Activated CD8-positive, alpha-beta memory T cell treated with anti-CD3 and anti-CD28 coated beads, Interleukin-2, amount 50 U/mL, for 4 hours (primary cell): ENCODE data around the gene RGP1.
A peak's percentile ranks its signal among the peaks of the same experiment; 100 is the strongest.

Experiments used
- DNase-seq: peaks from one replicate; pipeline ENCODE4 v3.0.0-alpha.2; 2020

Gene RGP1

DNA sequence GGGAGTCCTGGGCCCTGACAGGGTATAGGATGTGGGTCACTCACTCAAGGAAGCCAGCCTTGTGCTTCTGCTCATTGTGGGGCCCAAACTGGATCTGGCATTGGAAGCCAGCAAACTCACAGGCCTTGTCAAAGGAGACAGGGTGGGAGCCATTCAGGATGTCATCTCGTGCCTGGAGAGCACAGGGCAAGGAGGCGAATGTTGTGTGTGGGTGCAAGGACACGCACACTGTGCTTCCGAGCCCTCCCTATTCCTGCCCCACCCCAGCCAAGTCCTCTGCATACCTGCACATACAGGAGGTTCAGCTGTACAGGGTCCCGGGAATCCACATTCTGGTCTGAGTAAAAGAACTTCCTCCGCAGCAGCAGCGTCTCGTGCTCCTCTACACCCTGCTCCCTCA, 25.2 kb upstream of the RGP1 start:
- DNase-seq = no peak

DNA sequence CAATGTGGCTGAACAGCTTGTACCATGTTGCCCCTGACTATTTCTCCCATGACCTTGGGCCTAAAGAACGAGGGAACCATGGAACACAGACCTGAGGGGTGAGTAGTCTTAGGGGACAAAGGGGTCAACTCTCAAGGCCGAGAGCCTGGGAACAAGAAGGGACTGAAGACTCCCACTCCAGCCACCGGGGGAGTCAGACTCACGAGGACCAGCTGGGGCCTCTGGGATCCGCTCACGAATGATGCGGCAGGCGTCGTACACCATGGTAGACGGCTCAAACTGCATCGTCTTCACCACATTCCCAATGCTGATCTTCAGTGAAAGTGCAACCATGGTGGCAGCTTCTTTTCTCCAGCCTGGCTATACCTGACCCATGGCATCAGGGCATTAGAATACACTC, 23.7 kb upstream of the RGP1 start:
- no peak for DNase-seq

DNA sequence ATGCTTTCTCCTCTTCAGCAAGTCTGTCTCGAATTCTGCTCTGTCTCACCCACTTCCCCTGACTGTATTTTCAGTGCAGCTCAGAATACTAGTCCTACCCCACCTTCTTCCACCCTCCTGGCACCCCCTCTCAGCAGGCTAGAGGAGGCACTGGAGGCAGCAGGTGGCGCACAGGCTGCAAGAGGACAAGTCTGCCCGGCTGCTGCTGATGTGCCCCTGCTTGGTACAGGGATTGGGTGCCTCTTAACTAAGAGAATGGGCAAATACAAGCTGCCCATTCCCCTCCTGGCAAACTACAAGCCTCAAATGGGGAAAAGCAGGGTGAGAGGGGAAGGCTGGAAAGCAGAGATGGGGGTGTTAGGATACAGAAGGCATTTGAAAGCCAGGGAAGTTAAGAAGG, 22.2 kb upstream of the RGP1 start:
- peak; percentile 32 for DNase-seq

DNA sequence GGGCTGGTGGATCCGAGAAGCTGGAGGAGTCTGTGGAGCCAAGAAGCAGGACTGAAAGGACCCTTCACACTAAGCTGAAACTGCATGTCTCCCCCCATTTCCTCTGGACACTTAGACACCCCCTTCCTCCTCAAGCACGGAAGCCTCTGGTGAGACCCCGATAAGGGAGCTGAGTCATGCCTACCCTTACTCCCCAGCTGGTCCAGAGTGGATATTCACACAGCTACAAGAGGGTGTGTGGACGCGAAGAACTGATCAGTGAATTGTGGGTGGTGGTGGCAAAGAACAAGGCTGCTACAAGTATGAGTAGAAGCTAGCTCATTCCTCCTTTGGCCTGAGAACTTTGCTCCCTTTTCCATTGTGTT, 21.4 kb upstream of the RGP1 start:
- no peak for DNase-seq

DNA sequence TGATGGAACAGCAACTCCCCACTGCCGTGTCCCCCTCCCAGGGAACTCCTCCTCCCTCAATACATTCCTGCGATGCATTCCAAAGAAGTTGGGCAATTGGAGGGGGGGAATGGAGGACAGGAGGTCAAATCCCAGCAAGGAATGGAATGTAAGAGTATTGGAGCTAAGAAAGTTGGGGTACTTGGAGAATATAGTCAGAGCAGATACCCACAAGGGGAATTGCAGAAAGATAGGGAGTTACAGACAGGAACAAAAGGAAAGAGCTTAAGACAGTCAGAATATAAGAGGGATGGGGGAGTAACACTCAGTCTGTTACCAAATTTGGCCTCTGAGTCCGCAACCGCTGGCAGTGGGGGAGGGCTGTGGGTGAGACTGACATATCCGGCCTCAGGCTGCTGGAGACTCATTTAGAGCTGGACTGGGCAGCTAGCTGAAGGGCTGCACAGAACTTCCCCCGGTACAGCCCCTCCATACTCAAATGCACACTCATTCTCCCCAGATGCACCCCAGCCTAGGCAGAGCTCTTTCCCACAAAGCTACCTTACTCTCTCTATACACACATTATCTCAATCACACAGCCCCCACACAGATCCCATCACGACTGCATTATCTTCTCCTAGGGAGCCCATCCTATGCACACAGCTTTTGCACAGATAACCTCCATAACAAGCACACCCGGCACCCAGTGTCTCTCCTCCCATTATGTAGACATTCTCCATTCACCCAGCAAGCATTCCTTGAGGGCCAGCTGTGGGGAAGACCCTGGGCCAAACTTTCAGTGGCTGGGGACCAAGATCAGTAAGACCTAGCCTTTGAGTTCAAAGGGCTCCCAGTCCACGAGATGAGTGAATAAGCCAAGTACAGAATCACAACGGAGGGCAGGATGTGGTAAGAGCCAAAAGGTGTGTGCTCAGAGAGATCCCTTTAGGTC, 20.8 kb upstream of the RGP1 start:
- no peak for DNase-seq

DNA sequence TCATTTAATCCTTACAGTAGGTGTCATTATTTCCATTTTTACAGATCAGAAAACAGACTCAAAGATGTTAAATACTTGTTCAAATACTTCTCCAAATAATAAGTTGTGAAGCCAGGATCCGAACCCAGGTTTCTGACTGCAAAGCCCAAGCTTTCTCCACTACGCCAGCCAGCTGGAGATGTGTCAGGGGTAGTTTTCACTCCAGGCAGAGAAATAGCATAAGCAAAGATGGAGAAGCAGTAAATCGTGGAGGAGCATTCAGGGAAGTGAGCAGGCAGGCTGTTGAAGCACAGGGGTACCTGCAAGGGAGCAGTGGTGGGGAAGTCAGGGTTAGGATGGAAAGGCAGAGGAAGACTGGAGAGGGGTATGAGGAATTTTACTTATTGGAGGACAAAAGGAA, 20.0 kb upstream of the RGP1 start:
- no peak for DNase-seq

DNA sequence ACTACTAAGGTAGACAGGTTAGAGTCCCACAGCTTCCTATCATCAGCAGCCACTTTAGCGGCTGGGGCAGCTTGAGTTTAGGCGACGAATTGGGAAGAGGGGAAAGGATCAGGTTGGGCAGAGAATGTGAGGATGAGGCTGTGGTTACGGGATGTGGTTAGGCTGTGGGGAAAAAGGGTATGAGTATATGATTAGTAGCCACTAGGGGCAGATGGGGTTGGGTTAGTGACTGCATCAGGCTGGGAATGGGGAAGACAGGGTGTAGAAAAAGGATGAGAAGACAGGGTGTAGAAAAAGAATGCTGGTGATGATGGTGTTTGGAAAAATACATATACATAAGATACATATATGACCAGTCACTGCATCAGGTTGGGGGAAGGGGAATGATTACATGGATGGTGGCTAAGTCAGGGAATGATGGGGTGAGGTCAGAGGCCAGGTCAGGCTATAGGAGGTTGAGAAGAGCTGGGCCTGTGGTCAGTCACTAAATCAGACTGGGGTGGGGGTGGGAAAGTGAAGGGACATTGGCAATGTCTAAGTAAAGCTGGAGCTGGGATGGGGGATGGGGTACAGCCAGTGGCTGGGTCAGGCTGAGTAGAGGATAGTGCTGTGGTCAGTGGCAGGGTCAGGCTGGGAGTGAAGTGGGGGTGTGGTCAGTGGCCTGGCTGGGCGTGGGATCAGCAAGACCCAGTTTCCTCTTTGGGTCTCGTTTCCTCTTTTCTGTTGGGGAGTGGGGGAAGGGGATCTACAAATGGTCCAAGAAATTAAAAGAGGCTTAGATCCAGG, 19.2 kb upstream of the RGP1 start:
- DNase-seq = no peak

DNA sequence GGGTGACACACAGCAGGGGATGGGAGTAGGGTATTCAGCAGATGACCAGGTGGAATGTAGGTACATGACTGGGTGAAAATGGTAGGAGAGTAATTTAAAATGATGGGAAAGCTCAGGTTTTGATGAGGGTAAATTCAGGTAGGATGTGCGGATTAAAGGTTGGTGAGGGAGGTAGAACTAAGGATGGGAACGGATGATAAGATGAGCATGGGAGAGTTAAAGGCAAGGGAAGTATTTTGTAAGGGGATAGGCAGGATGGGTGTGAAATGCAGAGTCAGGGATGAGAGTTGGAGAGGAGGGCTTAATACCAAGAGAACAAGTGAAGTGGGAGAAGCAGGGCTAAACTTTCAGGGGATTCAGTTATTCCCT, 18.6 kb upstream of the RGP1 start:
- DNase-seq = no peak

DNA sequence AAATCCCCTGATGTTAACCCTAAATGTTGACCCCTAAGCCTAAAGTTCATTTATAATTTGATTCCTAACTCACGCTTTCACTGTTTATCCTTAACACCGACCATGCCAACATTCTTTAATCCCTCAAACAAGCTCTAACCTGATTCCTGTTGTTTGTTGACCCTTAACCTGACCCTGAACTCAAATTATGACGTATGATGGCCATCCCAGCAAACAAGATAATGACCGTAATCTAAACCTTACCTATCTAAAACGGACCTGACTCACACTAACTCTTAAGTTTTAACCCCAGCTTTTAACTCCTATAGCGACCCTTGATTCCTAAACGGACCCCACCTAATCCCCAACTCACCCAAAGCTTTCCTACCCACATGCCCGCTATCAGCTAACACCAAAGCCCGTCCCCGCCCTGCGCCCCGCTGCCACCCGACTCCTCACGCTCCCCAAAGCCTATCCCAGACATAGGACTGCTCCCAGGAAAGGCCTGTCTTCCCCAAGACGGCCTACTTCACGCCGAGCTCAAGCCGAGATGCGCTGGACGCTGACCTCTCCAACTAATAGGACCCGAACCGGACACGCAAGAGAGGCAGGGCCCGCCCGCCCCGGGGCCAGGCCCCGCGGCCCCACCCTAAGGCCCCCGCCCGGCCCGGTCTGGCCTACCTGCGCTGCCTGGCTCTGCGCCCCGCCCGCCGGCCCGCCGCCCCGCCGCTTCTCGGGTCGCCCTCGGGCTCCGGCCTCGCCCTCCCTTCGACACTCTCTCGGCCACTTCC, 17.5 kb upstream of the RGP1 start:
- no peak for DNase-seq

DNA sequence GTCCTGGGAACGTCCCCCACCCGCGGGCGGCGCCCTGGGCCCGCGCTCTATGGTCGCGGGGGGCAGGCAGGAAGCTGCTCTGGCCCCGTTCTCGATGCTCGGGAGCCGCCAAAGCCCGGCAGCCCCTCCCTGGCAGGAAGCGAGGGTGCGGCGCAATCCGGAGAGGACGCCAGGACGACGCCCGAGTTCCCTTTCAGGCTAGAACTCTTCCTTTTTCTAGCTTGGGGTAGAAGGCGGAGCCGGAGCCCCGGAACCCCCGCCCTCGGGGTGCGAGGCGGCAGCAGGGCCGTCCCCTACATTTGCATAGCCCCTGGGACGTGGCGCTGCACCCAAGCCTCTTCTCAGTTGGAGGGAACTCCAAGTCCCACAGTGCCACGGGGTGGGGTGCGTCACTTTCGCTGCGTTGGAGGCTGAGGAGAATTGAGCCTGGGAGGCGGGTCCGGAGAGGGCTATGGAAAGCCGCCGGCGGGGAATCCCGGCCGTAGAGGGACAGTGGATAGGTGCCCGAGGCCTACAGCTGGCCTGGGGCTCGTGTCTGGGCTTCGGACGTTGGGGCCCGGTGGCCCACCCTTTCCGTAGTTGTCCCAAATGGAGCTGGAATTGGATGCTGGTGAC, 16.8 kb upstream of the RGP1 start, which contains the start of the genes CREB3 and TLN1:
Gene CREB3, plus strand, starts transcription at position 482 of the 615 bp plus-strand sequence. Its CDS starts 107 bp downstream, at position 589.
Gene TLN1, minus strand, starts transcription at position 11 of the 615 bp plus-strand sequence. CDS start 6,501 bp downstream, outside the sequence.
- DNase-seq = peak; percentile 94

DNA sequence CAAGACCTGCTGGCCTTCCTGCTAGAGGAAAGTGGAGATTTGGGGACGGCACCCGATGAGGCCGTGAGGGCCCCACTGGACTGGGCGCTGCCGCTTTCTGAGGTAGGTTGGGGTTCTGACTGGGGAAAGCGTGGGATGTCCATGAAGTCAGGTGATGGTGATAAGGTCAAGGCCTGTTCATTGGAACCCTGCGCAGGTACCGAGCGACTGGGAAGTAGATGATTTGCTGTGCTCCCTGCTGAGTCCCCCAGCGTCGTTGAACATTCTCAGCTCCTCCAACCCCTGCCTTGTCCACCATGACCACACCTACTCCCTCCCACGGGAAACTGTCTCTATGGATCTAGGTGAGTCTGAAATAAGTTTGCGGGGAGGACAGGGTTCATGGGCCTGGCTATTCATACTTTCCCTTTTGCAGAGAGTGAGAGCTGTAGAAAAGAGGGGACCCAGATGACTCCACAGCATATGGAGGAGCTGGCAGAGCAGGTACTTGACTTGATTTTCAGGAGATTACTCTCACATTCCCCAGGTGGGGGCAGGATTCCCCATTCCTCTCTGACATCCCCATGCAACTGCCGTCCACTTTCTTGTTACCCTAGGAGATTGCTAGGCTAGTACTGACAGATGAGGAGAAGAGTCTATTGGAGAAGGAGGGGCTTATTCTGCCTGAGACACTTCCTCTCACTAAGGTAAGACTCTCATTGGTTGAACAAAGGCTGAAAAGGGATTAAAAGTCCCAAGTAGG, 16.1 kb upstream of the RGP1 start:
- DNase-seq = no peak

DNA sequence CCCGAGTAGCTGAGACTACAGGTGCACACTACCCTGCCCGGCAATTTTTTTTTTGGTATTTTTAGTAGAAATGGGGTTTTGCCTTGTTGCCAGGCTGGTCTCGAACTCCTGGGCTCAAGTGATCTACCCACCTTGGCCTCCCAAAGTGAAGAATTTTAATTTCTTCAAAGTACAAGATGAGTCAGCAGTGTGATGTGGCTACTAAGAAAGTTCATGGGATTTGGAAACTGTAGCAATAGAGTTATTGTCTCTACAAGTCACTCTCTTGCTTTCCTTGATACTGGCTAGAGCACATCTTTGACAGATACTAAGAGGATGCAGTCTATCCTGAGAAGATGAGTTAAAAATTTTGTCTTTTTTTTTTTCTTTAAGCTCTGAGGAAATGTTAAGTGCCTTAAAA, 15.0 kb upstream of the RGP1 start:
- DNase-seq = no peak

DNA sequence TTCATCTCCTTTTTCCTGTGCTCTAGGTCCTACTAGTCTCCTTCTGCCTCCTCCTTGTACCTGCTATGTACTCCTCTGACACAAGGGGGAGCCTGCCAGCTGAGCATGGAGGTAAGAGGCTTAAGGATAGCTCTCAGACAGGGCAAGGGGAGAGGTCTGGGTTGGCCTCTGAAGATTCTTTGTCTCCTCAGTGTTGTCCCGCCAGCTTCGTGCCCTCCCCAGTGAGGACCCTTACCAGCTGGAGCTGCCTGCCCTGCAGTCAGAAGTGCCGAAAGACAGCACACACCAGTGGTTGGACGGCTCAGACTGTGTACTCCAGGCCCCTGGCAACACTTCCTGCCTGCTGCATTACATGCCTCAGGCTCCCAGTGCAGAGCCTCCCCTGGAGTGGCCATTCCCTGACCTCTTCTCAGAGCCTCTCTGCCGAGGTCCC, 12.9 kb upstream of the RGP1 start:
- peak; percentile 63 for DNase-seq

DNA sequence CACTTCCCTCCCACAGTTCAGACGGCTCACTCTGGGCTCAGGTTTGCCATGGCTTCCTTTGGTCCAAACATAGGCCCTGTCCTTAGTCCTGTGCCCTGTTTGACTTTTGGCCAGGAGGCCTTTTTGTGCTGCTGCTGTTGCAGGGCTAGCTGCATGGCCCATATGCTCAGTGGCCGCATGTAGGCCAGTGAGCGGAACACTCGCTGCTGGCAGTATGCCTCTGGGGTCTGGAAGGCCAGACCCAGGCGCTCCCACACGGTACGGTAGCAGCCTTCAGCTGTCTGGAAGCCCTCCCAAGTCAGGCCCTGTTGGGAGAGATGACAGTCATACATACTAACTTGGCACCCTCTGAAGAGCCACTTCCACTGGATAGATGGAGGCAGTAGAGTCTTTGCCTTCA, 11.9 kb upstream of the RGP1 start:
- DNase-seq = no peak

DNA sequence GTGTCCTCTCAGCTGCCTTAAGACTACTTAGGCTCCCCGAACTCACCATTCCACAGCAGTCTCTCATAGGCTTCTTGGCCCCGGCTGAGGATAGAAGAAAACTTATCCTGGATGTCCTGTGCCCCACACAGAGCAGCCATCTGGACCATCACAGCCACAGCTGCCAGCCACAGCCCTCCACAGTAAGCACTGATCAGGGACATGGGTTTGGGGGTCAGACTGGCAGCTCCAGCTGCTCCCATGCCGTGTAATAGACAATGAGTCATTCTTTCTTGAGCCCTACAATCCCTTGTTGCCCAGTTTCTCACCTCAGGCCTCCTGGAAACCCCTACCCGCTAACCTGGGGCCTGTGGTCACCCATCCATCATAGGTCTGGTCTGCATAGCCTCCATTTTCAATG, 10.9 kb upstream of the RGP1 start:
- no peak for DNase-seq

DNA sequence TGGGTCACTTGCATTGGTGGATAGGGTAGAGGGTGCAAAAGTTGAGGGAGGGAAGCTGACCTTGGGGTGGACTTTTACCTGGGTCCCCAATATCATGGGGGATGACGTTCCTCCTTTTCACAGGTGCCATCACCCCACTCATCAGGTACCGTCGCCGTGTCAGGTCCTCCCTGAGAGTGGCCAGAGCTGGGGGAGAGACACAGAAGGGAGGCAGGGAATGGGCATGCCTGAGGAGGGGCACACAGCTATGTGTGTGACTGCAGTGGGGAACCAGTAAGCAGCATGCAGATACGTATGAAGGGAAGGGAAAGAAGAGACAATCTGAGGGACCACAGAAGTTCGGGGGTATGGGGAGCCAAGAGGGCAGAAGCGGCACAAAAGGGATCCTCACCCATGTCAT, 10.2 kb upstream of the RGP1 start:
- no peak for DNase-seq

DNA sequence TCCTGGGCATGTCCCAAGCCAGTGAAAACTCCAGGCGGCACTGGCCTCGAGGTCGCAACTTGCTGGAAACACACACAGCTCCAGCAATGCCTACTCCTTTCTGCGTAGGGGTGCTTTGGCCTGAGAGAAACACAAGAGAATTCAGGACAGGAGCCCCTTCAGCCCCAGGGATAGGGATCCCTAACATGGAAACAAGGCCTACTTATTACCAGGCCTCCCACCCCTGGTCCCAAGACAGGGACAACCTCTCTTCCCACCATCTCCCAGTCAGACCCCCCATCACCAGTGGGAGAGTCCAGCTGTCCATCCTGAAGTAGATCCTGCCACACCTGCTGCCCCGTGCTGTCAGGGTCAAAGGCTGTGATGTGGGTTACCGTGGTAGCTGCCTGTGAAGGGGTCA, 8.8 kb upstream of the RGP1 start:
- DNase-seq = no peak

DNA sequence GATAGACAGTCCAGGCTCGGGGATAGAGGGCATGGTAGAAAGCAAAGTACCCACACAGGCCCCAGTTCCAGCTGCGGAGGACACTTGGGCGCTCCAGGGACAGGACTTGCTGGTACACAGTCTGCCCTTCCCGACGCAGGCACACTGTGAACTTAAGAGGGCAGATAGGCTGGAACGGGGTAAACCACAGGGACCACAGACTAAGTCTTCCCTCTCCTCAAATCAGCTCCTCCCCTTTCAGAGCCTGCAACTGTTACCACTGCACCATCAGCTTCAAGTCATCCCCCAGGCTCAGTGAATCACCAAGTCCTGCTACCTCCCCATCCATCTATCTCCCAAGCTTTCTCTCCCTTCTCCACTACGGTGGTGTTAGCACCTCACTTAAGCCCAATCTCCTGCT, 7.3 kb upstream of the RGP1 start:
- DNase-seq = no peak

DNA sequence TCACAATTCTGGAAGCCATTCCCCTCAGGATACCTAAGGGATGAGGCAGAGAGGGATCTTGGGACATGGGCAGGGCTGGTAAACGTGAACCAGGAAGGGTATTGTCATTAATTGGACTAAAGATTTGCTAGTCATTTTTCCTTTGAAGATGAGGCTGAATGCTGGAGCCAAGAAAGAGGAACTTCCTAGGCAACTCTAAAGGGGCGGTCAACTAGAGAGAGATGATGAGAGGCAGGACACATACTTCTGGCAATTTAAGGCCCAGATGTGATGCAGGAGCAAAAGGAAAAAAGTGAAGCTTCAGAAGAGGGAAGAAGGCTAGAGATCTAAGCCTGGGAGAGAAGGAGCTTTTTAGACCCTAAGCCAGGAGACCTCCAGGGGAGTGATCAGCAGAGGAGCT, 5.6 kb upstream of the RGP1 start:
- no peak for DNase-seq

DNA sequence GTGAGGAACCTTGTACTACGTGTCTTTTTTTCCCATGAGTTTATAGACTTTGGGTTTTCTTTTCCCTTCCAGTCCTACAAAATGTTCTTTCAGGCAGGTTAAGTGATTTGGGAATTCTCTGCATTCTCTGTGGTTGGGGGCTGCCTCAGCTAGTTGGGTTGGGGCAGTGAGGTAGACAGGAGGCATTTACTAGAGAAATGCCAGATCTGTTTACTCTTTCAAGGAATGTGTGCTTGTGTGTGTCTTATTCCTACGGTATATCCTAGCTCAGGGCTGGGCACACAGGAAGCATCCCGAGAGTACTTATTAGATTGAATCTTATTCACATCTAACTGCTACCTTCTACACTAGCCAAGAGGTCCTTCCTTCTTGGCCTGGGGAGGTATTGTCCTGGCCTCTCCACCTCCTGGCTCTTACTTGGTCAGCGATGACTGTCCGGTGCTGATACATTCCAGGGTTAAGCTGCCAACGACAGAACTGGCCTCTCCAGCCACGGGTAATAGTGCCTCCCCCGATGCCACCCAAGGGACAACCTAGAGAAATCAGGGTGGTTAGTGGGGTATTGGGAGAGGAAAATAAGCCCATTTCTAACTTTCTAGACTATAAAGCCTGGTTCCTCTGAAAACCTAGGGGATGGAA, 5.1 kb upstream of the RGP1 start:
- DNase-seq = no peak

DNA sequence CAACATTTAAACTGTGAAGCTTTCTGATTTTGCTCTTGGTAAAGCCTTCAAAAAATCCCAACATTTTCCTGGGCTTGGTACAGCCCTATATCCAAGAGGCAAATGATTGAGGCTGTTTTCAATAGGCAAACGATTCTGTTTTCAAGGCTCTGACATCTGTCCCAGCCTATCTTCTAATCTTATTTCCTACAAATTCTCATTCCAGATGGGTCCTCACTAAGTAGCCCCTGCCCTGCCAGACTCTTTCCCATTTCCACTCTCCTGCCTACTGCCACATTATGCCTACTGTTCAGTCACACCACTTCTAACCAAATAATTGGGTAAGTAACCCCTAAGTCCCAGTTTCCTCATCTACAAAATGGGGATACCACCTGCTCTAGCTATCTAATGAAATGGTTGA, 3.5 kb upstream of the RGP1 start:
- DNase-seq = no peak

DNA sequence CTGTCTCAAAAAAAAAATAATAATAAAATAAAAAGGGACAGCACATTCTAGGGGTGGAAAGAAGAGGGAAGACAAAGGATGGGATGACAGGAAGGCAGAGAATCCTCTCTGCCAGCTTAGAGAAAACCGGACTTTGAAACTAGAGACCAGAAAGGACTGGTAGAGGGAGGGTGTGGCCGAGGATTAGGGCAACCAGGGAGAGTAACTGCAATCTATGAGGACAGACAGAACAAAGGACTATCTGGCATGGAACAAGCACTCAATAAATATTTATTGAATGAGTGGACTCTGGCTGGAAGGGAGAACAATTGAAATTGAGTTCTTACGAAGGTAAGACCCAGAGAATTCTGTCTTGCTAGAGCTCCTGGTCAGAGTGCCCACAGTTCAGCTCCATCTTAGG, 2.5 kb upstream of the RGP1 start:
- DNase-seq = no peak
